Measurements from ENCODE around the gene EXOSC10.

The EXOSC10 gene

GRCh38 chr1:11130406-11130805, 30.7 kb upstream of the EXOSC10 start:
- no peak overlapping the region for H3K4me3 ChIP-seq (ENCODE audit: low read depth, low read length)
- no peak for TF ChIP-seq CTCF (IDR thresholded peaks at IDR 0.05; ENCODE audit: low read depth, low read length)

- no peak overlapping the region for H3K4me3 ChIP-seq (ENCODE audit: low read depth, low read length)
- TF ChIP-seq CTCF (IDR thresholded peaks at IDR 0.05; ENCODE audit: low read depth, low read length): no peak
These were observed 30.2 kb upstream of the EXOSC10 start for GRCh38 chr1:11129649-11130390.

- no peak overlapping the region for H3K4me3 ChIP-seq (ENCODE audit: low read depth, low read length)
- TF ChIP-seq CTCF (IDR thresholded peaks at IDR 0.05; ENCODE audit: low read depth, low read length): no peak
These were observed 26.9 kb upstream of the EXOSC10 start for GRCh38 chr1:11126569-11126968.

- no peak for TF ChIP-seq CTCF (IDR thresholded peaks at IDR 0.05; ENCODE audit: low read depth, low read length)
- no peak overlapping the region for H3K4me3 ChIP-seq (ENCODE audit: low read depth, low read length)
These were observed 26.3 kb upstream of the EXOSC10 start for GRCh38 chr1:11125931-11126330.

- TF ChIP-seq CTCF (IDR thresholded peaks at IDR 0.05; ENCODE audit: low read depth, low read length): no peak
- H3K4me3 ChIP-seq (ENCODE audit: low read depth, low read length): no peak overlapping the region
These were observed 25.3 kb upstream of the EXOSC10 start for GRCh38 chr1:11124965-11125364.

- no peak for TF ChIP-seq CTCF (IDR thresholded peaks at IDR 0.05; ENCODE audit: low read depth, low read length)
These were observed 16.6 kb upstream of the EXOSC10 start for GRCh38 chr1:11116318-11116717.

GRCh38 chr1:11114966-11115365, 15.3 kb upstream of the EXOSC10 start:
- no peak for TF ChIP-seq CTCF (IDR thresholded peaks at IDR 0.05; ENCODE audit: low read depth, low read length)
- no peak overlapping the region for H3K4me3 ChIP-seq (ENCODE audit: low read depth, low read length)

More at GRCh38 chr1:11116318-11116717, 16.6 kb upstream of the EXOSC10 start:
- H3K4me3 ChIP-seq (ENCODE audit: low read depth, low read length): no peak overlapping the region
